Activated effector memory CD4-positive, alpha-beta T cell treated with anti-CD3 and anti-CD28 coated beads, Interleukin-2, amount 50 U/mL, for 16 hours (primary cell): Measurements from ENCODE around the gene SSX7.
"Not testable (repeated sequence)": the region's sequence is repeated elsewhere in the genome, so short reads cannot be mapped to it uniquely, and the experiment has no call there.

ENCODE experiments used
- DNase-seq: peaks from one replicate; pipeline ENCODE4 v3.0.0-alpha.2; 2020

Gene SSX7

GRCh38 chrX:52654800-52655199 is at the start of gene SSX7:
Gene SSX7 (minus strand): TSS chrX:52654900. CDS start chrX:52653472, 1,428 bp downstream.
- not testable (repeated sequence) for DNase-seq

GRCh38 chrX:52692034-52692433 is 37.3 kb upstream of the SSX7 start:
- DNase-seq = not testable (repeated sequence)

GRCh38 chrX:52662218-52662617 is 7.5 kb upstream of the SSX7 start:
- DNase-seq = not testable (repeated sequence)

GRCh38 chrX:52655475-52655874 is 775 bp upstream of the SSX7 start:
- DNase-seq = not testable (repeated sequence)

GRCh38 chrX:52650676-52651075 is 4.0 kb downstream of the SSX7 start:
- not testable (repeated sequence) for DNase-seq

GRCh38 chrX:52648956-52649355 is 5.7 kb downstream of the SSX7 start:
- not testable (repeated sequence) for DNase-seq

- not testable (repeated sequence) for DNase-seq
These were observed 26.2 kb downstream of the SSX7 start for GRCh38 chrX:52628483-52628882.

GRCh38 chrX:52620661-52621060 is 34.0 kb downstream of the SSX7 start:
- not testable (repeated sequence) for DNase-seq

GRCh38 chrX:52608961-52609360 is 45.7 kb downstream of the SSX7 start:
- no peak for DNase-seq

- DNase-seq = not testable (repeated sequence)
These were observed 51.5 kb downstream of the SSX7 start for GRCh38 chrX:52603151-52603550.

GRCh38 chrX:52598886-52599285 is 55.8 kb downstream of the SSX7 start:
- no peak for DNase-seq

GRCh38 chrX:52594658-52595057 is 60.0 kb downstream of the SSX7 start:
- DNase-seq = no peak
